SK-N-SH treated with all-trans-retinoic acid at 6 μM for 48 hours (cell line): ENCODE results near the gene FAM114A1.

ENCODE experiments used
- ARNTL ChIP-seq: fragments of 450-650 bp; formaldehyde crosslinking; IDR thresholded peaks from 2 replicates; pipeline ENCODE4 v1.5.0; 2020; ENCODE audit warnings: low read depth, mild to moderate bottlenecking, moderate library complexity, borderline replicate concordance
- ESRRG ChIP-seq: fragments of 250-450 bp; sonication (Bioruptor Pico); IDR thresholded peaks from 2 replicates; pipeline ENCODE4 v1.6.1; 2021; ENCODE audit warnings: mild to moderate bottlenecking
- GLIS3 ChIP-seq: fragments of 250-450 bp; sonication (Bioruptor Pico); IDR thresholded peaks from 2 replicates; pipeline ENCODE4 v1.5.0; 2020; ENCODE audit warnings: mild to moderate bottlenecking, moderate library complexity
- OSR1 ChIP-seq: fragments of 250-450 bp; sonication (Bioruptor Pico); IDR thresholded peaks from 2 replicates; pipeline ENCODE4 v1.8.0; 2022; ENCODE audit warnings: moderate library complexity, mild to moderate bottlenecking, inconsistent platforms
- PATZ1 ChIP-seq: fragments of 250-450 bp; sonication (Bioruptor Pico); IDR thresholded peaks from 2 replicates; pipeline ENCODE4 v1.8.0; 2020; ENCODE audit warnings: mild to moderate bottlenecking, moderate library complexity, borderline replicate concordance
- RARB ChIP-seq: fragments of 250-450 bp; sonication (Bioruptor Pico); IDR thresholded peaks from 2 replicates; pipeline ENCODE4 v1.8.0; 2021; ENCODE audit warnings: mild to moderate bottlenecking, moderate library complexity
- SNAI2 ChIP-seq: fragments of 250-450 bp; sonication (Bioruptor Pico); IDR thresholded peaks from 2 replicates; pipeline ENCODE4 v1.5.0; 2020; ENCODE audit warnings: mild to moderate bottlenecking, moderate library complexity
- TCF4 ChIP-seq: fragments of 250-450 bp; sonication (Bioruptor Pico); IDR thresholded peaks from 2 replicates; pipeline ENCODE4 v1.8.0; 2021; ENCODE audit warnings: mild to moderate bottlenecking, moderate library complexity, borderline replicate concordance
- TOX ChIP-seq: fragments of 250-450 bp; sonication (Bioruptor Pico); IDR thresholded peaks from 2 replicates; pipeline ENCODE4 v1.8.0; 2021; ENCODE audit warnings: mild to moderate bottlenecking, moderate library complexity, borderline replicate concordance
- ZC3H10 ChIP-seq: fragments of 250-450 bp; sonication (Bioruptor Pico); IDR thresholded peaks from 2 replicates; pipeline ENCODE4 v1.5.1; 2021; ENCODE audit warnings: mild to moderate bottlenecking, moderate library complexity
- ZFP3 ChIP-seq: fragments of 250-450 bp; sonication (Bioruptor Pico); IDR thresholded peaks from 2 replicates; pipeline ENCODE4 v1.5.0; 2020; ENCODE audit warnings: mild to moderate bottlenecking, moderate library complexity
- ZFP30 ChIP-seq: fragments of 450-650 bp; formaldehyde crosslinking; IDR thresholded peaks from 2 replicates; pipeline ENCODE4 v1.5.0; 2022; ENCODE audit warnings: mild to moderate bottlenecking, moderate library complexity
- ZNF70 ChIP-seq: fragments of 450-650 bp; formaldehyde crosslinking; IDR thresholded peaks from 2 replicates; pipeline ENCODE4 v1.5.0; 2020; ENCODE audit warnings: mild to moderate bottlenecking, moderate library complexity

DNA sequence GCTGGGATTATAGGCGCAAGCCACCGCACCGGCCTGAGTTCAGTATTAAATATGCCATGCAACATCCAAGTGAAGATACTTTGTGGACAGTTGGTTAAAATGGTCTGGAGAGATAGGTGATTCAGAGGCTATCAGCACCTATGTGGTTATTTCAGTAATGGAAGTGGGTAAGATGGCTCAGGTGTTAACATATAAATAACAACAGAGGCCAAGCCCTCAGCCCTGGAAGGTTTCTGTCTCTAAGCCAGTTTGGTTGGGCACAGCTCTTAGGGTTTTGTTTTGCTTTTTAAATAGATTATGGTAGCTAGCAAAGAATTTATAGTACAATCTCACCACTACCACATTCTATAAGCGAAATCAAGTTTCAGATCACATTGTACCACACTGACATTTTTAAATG is 16.6 kb downstream of the FAM114A1 start:
- TF ChIP-seq ZNF70 (CRISPR knock-in tag) (no peak), TCF4 (CRISPR knock-in tag) (no peak), ARNTL (no peak), ESRRG (CRISPR knock-in tag) (no peak), ZC3H10 (no peak), TOX (CRISPR knock-in tag) (no peak), ZFP3 (CRISPR knock-in tag) (no peak), SNAI2 (CRISPR knock-in tag) (no peak), RARB (no peak), PATZ1 (no peak), GLIS3 (CRISPR knock-in tag) (no peak), ZFP30 (no peak), OSR1 (CRISPR knock-in tag) (no peak)
